GM12891 (cell line): ENCODE data around the gene GID8.

Source experiments
- POLR2A ChIP-seq: IDR thresholded peaks from 2 replicates; pipeline ENCODE4 v1.6.1; 2011; ENCODE audit warnings: low read depth, low read length, control low read depth
- POLR2AphosphoS5 ChIP-seq: IDR thresholded peaks from 2 replicates; pipeline ENCODE4 v1.6.1; 2011; ENCODE audit warnings: low read depth, low read length, control low read depth
- POU2F2 ChIP-seq: IDR thresholded peaks from 2 replicates; pipeline ENCODE4 v1.6.1; 2011; ENCODE audit warnings: low read depth, mild to moderate bottlenecking, control low read depth, low read length, moderate library complexity
- SPI1 ChIP-seq: IDR thresholded peaks from 2 replicates; pipeline ENCODE4 v1.6.1; 2011; ENCODE audit warnings: low read depth, low read length, control low read depth
- TAF1 ChIP-seq: IDR thresholded peaks from 2 replicates; pipeline ENCODE4 v1.6.1; 2011; ENCODE audit warnings: low read depth, low read length, control low read depth

GRCh38 chr20:62892348-62893304 is 45.3 kb upstream of the GID8 start:
- TF ChIP-seq TAF1, result no peak
- TF ChIP-seq POLR2A, result no peak
- TF ChIP-seq POLR2AphosphoS5, result no peak
- TF ChIP-seq SPI1, result no peak
- no peak for TF ChIP-seq POU2F2
